Adrenal gland (tissue), 5 donors: Measurements from ENCODE around the gene ENDOV.

Experiments used
- CTCF ChIP-seq, 6 experiments: fragments of 450-650 bp in 4 of 6; fragments of 200-600 bp in 2 of 6; sonication (generic) in 1 of 6; IDR thresholded peaks; 1 replicate in 5 of 6; 2 replicates in 1 of 6; pipeline versions ENCODE4 v1.5.1 to v1.8.0; 2016 to 2021; ENCODE audit warnings: antibody characterized with exemption in 6 of 6, mild to moderate bottlenecking in 2 of 6, moderate library complexity in 1 of 6
- POLR2A ChIP-seq, 2 donors: fragments of 450-650 bp; IDR thresholded peaks; one replicate each; pipeline ENCODE4 v1.6.1; 2017; ENCODE audit warnings: antibody characterized with exemption in 2 of 2, mild to moderate bottlenecking in 2 of 2, moderate library complexity in 1 of 2
- donor health status: DM: no; HTN: no; CAD: no.

GRCh38 chr17:80463784-80464400 lies 48.9 kb downstream of the ENDOV start:
- TF ChIP-seq CTCF (IDR thresholded peaks at IDR 0.05) (no peak), POLR2A (IDR thresholded peaks at IDR 0.05) (no peak)
